SKM-1 treated with dmso at 0.1 percent for 144 hours (cell line): ENCODE measurements around the gene SERPINB8.

Source experiments
- DNase-seq: peaks from one replicate; lab custom pipeline; 2025; ENCODE audit not compliant: unreplicated experiment; lab: John Stamatoyannopoulos, UW

SERPINB8 gene

GRCh38 chr18:64011513-64011912, 41.6 kb downstream of the SERPINB8 start:
- no peak for DNase-seq

- DNase-seq: peak; percentile 12
Measured at GRCh38 chr18:64017870-64018269, 48.0 kb downstream of the SERPINB8 start.

GRCh38 chr18:64019922-64020756, 50.3 kb downstream of the SERPINB8 start:
- DNase-seq: no peak

GRCh38 chr18:64026350-64026749, 56.5 kb downstream of the SERPINB8 start:
- DNase-seq: no peak

GRCh38 chr18:64027931-64028695, 58.2 kb downstream of the SERPINB8 start:
- no peak for DNase-seq

GRCh38 chr18:64029096-64029495, 59.2 kb downstream of the SERPINB8 start:
- DNase-seq: no peak

GRCh38 chr18:64031411-64031810, 61.5 kb downstream of the SERPINB8 start:
- DNase-seq: no peak

- DNase-seq: no peak
Measured at GRCh38 chr18:64032312-64032711, 62.4 kb downstream of the SERPINB8 start.

GRCh38 chr18:64037812-64038414, 68.0 kb downstream of the SERPINB8 start:
- peak; percentile 18 for DNase-seq
